ENCODE data around the gene RNF123. TPM values are rescaled to one million over a fixed set of nuclear protein-coding genes. Genes with fewer than 3 reads are reported as not detected.

Gene RNF123
- total RNA-seq, 4 donors from 2014 or later, result 34.6 to 99.5 (median 52.1) TPM

- DNase-seq, result no peak
- in situ Hi-C loops (cut with MboI; ENCODE audit: low pct_ligation_motif_present in 1 of 4, low pct_unique_long_range_greater_than_20kb in 1 of 4, low sequenced_read_pairs in 3 of 4), result no loop called here
- Histone ChIP-seq H3K4me1 (peaks cover 0 to 14% (median 4%) of the 10 kb centered on the region in 4 donors), H3K36me3 (no peaks in the 10 kb centered on the region), H3K27me3 (no peaks in the 10 kb centered on the region), H3K27ac (no peak overlapping the region), H3K4me3 (no peak overlapping the region), H3K9me3 (no peaks in the 10 kb centered on the region)
- TF ChIP-seq, protein P1, sequence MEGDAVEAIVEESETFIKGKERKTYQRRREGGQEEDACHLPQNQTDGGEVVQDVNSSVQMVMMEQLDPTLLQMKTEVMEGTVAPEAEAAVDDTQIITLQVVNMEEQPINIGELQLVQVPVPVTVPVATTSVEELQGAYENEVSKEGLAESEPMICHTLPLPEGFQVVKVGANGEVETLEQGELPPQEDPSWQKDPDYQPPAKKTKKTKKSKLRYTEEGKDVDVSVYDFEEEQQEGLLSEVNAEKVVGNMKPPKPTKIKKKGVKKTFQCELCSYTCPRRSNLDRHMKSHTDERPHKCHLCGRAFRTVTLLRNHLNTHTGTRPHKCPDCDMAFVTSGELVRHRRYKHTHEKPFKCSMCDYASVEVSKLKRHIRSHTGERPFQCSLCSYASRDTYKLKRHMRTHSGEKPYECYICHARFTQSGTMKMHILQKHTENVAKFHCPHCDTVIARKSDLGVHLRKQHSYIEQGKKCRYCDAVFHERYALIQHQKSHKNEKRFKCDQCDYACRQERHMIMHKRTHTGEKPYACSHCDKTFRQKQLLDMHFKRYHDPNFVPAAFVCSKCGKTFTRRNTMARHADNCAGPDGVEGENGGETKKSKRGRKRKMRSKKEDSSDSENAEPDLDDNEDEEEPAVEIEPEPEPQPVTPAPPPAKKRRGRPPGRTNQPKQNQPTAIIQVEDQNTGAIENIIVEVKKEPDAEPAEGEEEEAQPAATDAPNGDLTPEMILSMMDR (IDR thresholded peaks at IDR 0.05), result no peak
- no peak for TF ChIP-seq POLR2AphosphoS5 (IDR thresholded peaks at IDR 0.05)
- TF ChIP-seq POLR2A (IDR thresholded peaks at IDR 0.05), result no peak
- TF ChIP-seq EP300 (IDR thresholded peaks at IDR 0.05; ENCODE audit: low read depth), result no peak
- 74 to 83% methylated on average over 1 of the region's 1 CpG for WGBS, 2 donors (ENCODE audit: low coverage in 1 of 2)
- intact Hi-C loops (cut with DNase I; ENCODE audit: low total_unique reads), result no loop called here
These were observed 66.7 kb downstream of the RNF123 start for GRCh38 chr3:49756036-49756435.

DNA sequence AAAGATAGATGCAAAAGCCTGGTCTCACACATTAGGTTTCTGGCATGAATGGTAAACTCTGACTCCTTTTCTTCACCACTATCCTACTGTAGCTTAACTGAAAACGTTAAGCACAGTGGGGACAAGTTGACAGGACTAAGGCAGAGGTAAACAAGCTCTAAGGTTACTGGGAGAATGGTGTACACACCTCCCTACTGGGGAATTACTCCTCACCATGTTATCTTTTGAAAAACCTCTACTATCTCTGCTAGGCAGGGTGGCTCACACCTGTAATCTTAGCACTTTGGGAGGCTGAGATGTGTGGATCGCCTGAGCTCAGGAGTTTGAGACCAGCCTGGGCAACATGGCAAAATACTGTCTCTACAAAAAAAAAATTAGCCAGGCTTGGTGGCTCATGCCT is 67.8 kb downstream of the RNF123 start:
- Histone ChIP-seq H3K4me3 (no peak overlapping the region), H3K36me3 (no peaks in the 10 kb centered on the region), H3K27me3 (no peaks in the 10 kb centered on the region), H3K4me1 (peaks cover 0 to 14% (median 4%) of the 10 kb centered on the region in 4 donors), H3K27ac (no peak overlapping the region), H3K9me3 (no peaks in the 10 kb centered on the region)
- TF ChIP-seq EP300 (IDR thresholded peaks at IDR 0.05; ENCODE audit: low read depth) (no peak), POLR2AphosphoS5 (IDR thresholded peaks at IDR 0.05) (no peak), POLR2A (IDR thresholded peaks at IDR 0.05) (no peak)
- in situ Hi-C loops (cut with MboI; ENCODE audit: low pct_ligation_motif_present in 1 of 4, low pct_unique_long_range_greater_than_20kb in 1 of 4, low sequenced_read_pairs in 3 of 4) (no loop called here), intact Hi-C loops (cut with DNase I; ENCODE audit: low total_unique reads) (no loop called here)
- no peak for DNase-seq
- WGBS, 2 donors (ENCODE audit: low coverage in 1 of 2), result 71 to 74% methylated on average over 2 of the region's 2 CpGs

DNA sequence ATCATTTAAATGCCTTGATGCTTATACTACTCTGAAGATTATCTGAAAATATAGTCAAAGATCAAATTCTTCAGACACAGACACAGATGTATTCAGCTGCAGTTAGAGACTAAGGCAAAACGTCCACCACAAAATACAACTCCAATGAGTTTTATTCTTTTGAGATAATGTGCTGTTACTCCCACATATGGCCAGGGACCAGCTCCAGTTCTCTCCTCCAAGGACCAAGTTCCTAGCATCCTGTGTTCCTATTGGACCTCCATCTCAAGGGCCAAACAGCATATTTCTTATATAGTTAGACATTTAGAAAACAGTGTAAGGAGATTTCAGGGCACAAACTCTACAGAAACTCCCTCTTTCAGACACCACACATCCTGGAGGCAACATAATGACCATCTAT is 69.9 kb downstream of the RNF123 start:
- in situ Hi-C loops (cut with MboI; ENCODE audit: low pct_ligation_motif_present in 1 of 4, low pct_unique_long_range_greater_than_20kb in 1 of 4, low sequenced_read_pairs in 3 of 4), result no loop called here
- no peak for TF ChIP-seq POLR2AphosphoS5 (IDR thresholded peaks at IDR 0.05)
- no peak for TF ChIP-seq EP300 (IDR thresholded peaks at IDR 0.05; ENCODE audit: low read depth)
- TF ChIP-seq POLR2A (IDR thresholded peaks at IDR 0.05), result no peak
- TF ChIP-seq, protein P1 (IDR thresholded peaks at IDR 0.05), result no peak
- Histone ChIP-seq H3K27me3 (no peaks in the 10 kb centered on the region), H3K36me3 (no peaks in the 10 kb centered on the region), H3K4me3 (no peak overlapping the region), H3K4me1 (peaks cover 0 to 3% (median 0%) of the 10 kb centered on the region in 4 donors), H3K27ac (no peak overlapping the region), H3K9me3 (no peaks in the 10 kb centered on the region)
- 54 to 86% methylated on average over 1 of the region's 1 CpG for WGBS, 2 donors (ENCODE audit: low coverage in 1 of 2)
- DNase-seq, result no peak
- intact Hi-C loops (cut with DNase I; ENCODE audit: low total_unique reads), result no loop called here

- in situ Hi-C loops (cut with MboI; ENCODE audit: low pct_ligation_motif_present in 1 of 4, low pct_unique_long_range_greater_than_20kb in 1 of 4, low sequenced_read_pairs in 3 of 4) (no loop called here), intact Hi-C loops (cut with DNase I; ENCODE audit: low total_unique reads) (no loop called here)
- no peak for DNase-seq
- TF ChIP-seq EP300 (IDR thresholded peaks at IDR 0.05; ENCODE audit: low read depth), result no peak
- TF ChIP-seq, protein P1 (IDR thresholded peaks at IDR 0.05), result no peak
- TF ChIP-seq POLR2AphosphoS5 (IDR thresholded peaks at IDR 0.05), result no peak
- TF ChIP-seq POLR2A (IDR thresholded peaks at IDR 0.05), result no peak
- Histone ChIP-seq H3K27me3 (no peaks in the 10 kb centered on the region), H3K9me3 (no peaks in the 10 kb centered on the region), H3K27ac (no peak overlapping the region), H3K36me3 (no peaks in the 10 kb centered on the region), H3K4me1 (no peaks in the 10 kb centered on the region), H3K4me3 (no peak overlapping the region)
- whole genome bisulfite sequencing, 2 donors (ENCODE audit: low coverage in 1 of 2), result 82% methylated on average over 3 of the region's 3 CpGs; no CpG with 5 or more reads in 1 of the 2 donors
These were observed 72.3 kb downstream of the RNF123 start for GRCh38 chr3:49761661-49762060.

DNA sequence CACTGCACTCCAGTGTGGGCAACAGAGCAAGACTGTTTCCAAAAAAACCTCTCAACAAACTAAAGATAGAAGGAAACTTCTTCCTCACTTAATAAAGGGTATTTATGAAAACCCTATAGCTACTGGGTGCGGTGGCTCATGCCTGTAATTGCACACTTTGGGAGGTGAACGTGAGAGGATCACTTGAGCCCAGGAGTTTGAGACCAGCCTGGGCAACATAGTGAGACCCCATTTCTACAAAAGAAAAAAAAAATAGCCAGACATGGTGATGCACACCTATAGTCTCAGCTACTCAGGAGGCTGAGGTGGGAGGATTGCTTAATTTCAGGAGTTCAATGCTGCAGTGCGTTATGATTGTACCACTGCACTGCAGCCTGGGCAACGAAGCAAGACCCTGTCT is 74.6 kb downstream of the RNF123 start:
- no peak overlapping the region for H3K4me3 ChIP-seq
- TF ChIP-seq EP300 (IDR thresholded peaks at IDR 0.05; ENCODE audit: low read depth) (no peak), POLR2AphosphoS5 (IDR thresholded peaks at IDR 0.05) (no peak), POLR2A (IDR thresholded peaks at IDR 0.05) (no peak)
- TF ChIP-seq, protein P1 (IDR thresholded peaks at IDR 0.05), result no peak
- H3K27ac ChIP-seq, result no peak overlapping the region
- 90 to 95% methylated on average over 4 of the region's 4 CpGs for WGBS, 2 donors (ENCODE audit: low coverage in 1 of 2)
- DNase-seq, result no peak
- H3K9me3 ChIP-seq, result no peaks in the 10 kb centered on the region
- no peaks in the 10 kb centered on the region for H3K4me1 ChIP-seq
- no peaks in the 10 kb centered on the region for H3K27me3 ChIP-seq
- intact Hi-C loops (cut with DNase I; ENCODE audit: low total_unique reads), result no loop called here
- in situ Hi-C loops (cut with MboI; ENCODE audit: low pct_ligation_motif_present in 1 of 4, low pct_unique_long_range_greater_than_20kb in 1 of 4, low sequenced_read_pairs in 3 of 4), result no loop called here
- H3K36me3 ChIP-seq, result no peaks in the 10 kb centered on the region

Data from transverse colon (tissue), 4 donors.